ENCODE results near the gene TGFBR3.

The TGFBR3 gene

DNA sequence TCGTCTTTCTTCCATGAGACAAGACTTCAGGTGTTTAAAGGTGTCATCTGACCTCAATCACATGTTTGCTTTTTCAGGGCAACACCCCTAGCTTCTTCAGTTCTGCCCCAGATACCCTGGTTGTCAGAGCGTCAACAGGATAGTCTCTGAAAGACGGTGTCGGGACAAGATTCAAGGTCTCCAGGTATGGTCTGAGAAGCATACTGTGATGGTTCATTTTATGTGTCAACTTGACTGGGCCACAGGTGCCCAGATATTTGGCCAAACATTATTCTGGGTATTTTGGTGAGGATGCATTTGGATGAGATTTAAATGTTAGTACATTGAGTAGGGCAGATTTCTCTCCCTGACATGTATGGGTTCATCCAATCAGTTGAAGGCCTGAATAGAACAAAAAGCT, 148.3 kb downstream of the TGFBR3 start:
- Histone ChIP-seq H3K36me3 (ENCODE audit: low read depth) (no peaks in the 10 kb centered on the region), H3K4me1 (ENCODE audit: insufficient read depth, poor library complexity, severe bottlenecking) (peaks cover 15% of the 10 kb centered on the region), H3K9me3 (ENCODE audit: severe bottlenecking) (no peaks in the 10 kb centered on the region), H3K4me3 (ENCODE audit: severe bottlenecking) (no peak overlapping the region), H3K27me3 (ENCODE audit: insufficient read depth, poor library complexity, severe bottlenecking) (no peaks in the 10 kb centered on the region), H3K27ac (ENCODE audit: poor library complexity, severe bottlenecking) (peak overlapping the region; percentile 60)
- ATAC-seq (ENCODE audit: low read depth) (no peak), DNase-seq (ENCODE audit: low spot score) (no peak)
- TF ChIP-seq, protein P1, sequence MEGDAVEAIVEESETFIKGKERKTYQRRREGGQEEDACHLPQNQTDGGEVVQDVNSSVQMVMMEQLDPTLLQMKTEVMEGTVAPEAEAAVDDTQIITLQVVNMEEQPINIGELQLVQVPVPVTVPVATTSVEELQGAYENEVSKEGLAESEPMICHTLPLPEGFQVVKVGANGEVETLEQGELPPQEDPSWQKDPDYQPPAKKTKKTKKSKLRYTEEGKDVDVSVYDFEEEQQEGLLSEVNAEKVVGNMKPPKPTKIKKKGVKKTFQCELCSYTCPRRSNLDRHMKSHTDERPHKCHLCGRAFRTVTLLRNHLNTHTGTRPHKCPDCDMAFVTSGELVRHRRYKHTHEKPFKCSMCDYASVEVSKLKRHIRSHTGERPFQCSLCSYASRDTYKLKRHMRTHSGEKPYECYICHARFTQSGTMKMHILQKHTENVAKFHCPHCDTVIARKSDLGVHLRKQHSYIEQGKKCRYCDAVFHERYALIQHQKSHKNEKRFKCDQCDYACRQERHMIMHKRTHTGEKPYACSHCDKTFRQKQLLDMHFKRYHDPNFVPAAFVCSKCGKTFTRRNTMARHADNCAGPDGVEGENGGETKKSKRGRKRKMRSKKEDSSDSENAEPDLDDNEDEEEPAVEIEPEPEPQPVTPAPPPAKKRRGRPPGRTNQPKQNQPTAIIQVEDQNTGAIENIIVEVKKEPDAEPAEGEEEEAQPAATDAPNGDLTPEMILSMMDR (IDR thresholded peaks at IDR 0.05; ENCODE audit: poor library complexity, severe bottlenecking) = no peak

DNA sequence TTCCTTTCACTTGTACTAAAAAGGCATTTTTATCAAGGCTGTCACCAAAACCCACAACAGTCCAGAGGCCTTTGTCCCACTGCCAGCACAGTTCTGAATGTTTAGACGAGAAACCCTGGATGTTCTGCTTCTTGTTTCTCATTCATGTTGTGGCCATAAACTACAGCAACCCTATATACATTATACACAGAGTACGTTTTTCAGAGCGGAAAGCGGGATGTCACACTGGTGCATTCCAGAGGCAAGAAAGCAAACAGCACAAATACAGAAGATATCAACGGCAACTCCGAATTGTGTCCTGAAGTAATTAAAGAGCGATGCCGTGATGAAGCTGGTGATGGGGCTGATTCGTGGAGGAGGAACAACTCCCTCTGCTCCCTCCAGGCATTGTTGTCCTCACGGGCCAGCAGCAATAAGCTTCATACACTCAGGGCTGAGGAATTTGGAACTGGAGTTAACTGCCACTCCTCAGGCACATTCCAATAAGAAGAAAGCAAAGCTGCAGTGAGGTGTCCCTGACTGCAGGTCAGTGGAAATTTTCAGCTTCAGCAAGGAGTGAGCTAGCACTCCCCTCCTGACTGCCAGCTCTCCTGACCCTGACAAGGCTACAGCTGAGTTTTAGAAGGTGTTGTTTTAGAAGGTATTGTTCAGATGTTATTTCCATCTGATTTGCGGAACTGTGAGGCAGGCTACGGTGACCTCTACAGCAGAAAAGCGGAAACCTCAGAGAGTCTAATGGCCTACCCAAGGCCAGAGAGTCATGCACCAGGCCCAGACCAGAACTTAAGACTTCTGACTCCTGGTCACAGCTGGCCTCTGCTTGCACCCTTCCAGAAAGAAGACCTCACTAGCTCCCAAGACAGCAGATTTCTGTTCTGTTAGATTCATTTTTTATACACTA, 149.0 kb downstream of the TGFBR3 start:
- H3K4me3 ChIP-seq (ENCODE audit: severe bottlenecking) = no peak overlapping the region
- peak; percentile 94 for ATAC-seq (ENCODE audit: low read depth)
- peak overlapping the region; percentile 60 for H3K27ac ChIP-seq (ENCODE audit: poor library complexity, severe bottlenecking)

DNA sequence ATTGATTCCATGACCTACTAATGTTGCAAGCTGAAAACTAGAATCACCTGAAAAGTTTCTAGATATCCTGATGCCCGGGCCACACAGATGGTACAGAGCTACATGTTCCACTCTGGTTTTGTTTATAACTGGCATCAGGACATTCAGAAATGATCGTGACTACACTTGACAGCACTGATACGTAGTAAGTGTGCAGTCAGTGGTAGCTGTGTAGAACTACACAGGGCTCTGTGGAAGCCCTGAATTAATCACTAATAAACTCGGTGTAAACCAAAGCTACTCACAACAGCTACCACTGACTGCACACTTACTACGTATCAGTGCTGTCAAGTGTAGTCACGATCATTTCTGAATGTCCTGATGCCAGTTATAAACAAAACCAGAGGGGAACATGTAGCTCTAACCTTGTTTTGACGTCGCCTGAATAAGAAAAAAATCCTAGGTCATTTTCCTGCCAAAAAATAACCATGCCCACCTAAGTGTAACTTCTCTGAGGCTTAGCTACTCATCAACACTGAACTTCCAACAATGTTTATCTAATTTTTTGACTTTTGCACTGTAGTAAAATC, 149.7 kb downstream of the TGFBR3 start:
- TF ChIP-seq, protein P1 (IDR thresholded peaks at IDR 0.05; ENCODE audit: poor library complexity, severe bottlenecking) = no peak
- no peak overlapping the region for H3K4me3 ChIP-seq (ENCODE audit: severe bottlenecking)
- no peaks in the 10 kb centered on the region for H3K9me3 ChIP-seq (ENCODE audit: severe bottlenecking)
- H3K27ac ChIP-seq (ENCODE audit: poor library complexity, severe bottlenecking) = peak overlapping the region; percentile 60
- H3K4me1 ChIP-seq (ENCODE audit: insufficient read depth, poor library complexity, severe bottlenecking) = peaks cover 29% of the 10 kb centered on the region
- no peaks in the 10 kb centered on the region for H3K36me3 ChIP-seq (ENCODE audit: low read depth)
- no peaks in the 10 kb centered on the region for H3K27me3 ChIP-seq (ENCODE audit: insufficient read depth, poor library complexity, severe bottlenecking)
- DNase-seq (ENCODE audit: low spot score) = no peak
- ATAC-seq (ENCODE audit: low read depth) = no peak

More for the DNA sequence above, 149.0 kb downstream of the TGFBR3 start:
- Histone ChIP-seq H3K4me1 (ENCODE audit: insufficient read depth, poor library complexity, severe bottlenecking) (peaks cover 21% of the 10 kb centered on the region), H3K9me3 (ENCODE audit: severe bottlenecking) (no peaks in the 10 kb centered on the region), H3K36me3 (ENCODE audit: low read depth) (no peaks in the 10 kb centered on the region), H3K27me3 (ENCODE audit: insufficient read depth, poor library complexity, severe bottlenecking) (no peaks in the 10 kb centered on the region)
- peak; percentile 65 for DNase-seq (ENCODE audit: low spot score)
- TF ChIP-seq, protein P1 (IDR thresholded peaks at IDR 0.05; ENCODE audit: poor library complexity, severe bottlenecking) = no peak

DNA sequence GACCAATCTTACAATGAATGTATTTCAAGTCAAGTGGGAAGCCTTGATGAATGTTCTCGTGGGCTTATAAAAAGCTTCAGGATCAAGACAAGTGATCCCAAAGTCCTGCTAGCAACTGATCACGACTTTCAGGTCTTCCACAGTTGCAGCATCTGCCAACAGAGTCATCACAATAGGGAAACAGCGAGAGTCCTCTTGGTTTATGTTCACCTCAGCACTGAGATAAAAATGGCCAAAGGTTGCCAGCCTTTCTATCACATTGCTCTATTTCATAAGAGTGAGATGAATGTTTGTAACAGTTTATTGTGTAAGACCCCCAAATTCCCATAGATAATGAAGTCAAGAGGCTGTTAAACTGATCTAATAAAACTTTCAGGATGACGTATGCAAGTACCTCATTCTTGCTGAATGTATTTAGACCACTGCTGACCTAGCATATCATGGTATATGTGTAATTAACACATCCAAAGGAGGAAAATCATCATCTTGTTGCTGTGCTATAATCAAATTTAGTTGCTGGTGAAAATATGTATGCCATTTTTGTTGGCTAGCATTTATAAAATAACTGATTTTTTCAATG, 150.6 kb downstream of the TGFBR3 start:
- DNase-seq (ENCODE audit: low spot score) = no peak
- ATAC-seq (ENCODE audit: low read depth) = no peak
- no peaks in the 10 kb centered on the region for H3K9me3 ChIP-seq (ENCODE audit: severe bottlenecking)
- H3K36me3 ChIP-seq (ENCODE audit: low read depth) = no peaks in the 10 kb centered on the region
- H3K27me3 ChIP-seq (ENCODE audit: insufficient read depth, poor library complexity, severe bottlenecking) = no peaks in the 10 kb centered on the region
- TF ChIP-seq, protein P1 (IDR thresholded peaks at IDR 0.05; ENCODE audit: poor library complexity, severe bottlenecking) = no peak
- H3K4me3 ChIP-seq (ENCODE audit: severe bottlenecking) = no peak overlapping the region
- H3K4me1 ChIP-seq (ENCODE audit: insufficient read depth, poor library complexity, severe bottlenecking) = peaks cover 37% of the 10 kb centered on the region
- no peak overlapping the region for H3K27ac ChIP-seq (ENCODE audit: poor library complexity, severe bottlenecking)
